ENCODE results near the gene AUTS2. TPM values are rescaled to one million over a fixed set of nuclear protein-coding genes. Genes with fewer than 3 reads are reported as not detected.

The AUTS2 gene
- total and polyA plus RNA-seq, 9 of the 15 experiments (the other 6 are each of a cell fraction or from before 2014, with no cell fraction given), result 0.58 TPM; not detected in 8

DNA sequence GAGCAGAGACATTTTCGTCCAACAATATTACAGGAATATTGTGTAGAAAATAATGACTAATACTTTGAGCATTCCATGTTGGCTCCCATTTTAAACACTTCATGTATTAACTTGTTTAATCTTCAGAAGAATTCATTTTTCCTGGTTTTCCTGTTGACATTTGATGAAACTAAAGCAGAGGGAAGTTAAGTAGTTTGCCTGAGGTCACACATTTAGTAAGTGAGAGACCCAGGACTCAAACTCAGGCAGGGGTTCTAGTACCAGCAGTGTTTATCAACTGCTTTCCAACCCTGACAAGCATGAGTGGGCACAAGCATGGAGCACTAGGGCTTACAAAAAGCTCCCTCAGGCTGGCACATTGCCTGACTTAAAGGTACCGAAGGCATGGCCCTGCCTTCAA lies 719.1 kb downstream of the AUTS2 start (continued):
- TF ChIP-seq ZNF398 (CRISPR knock-in tag; IDR thresholded peaks at IDR 0.05) (no peak), TCF15 (CRISPR knock-in tag; IDR thresholded peaks at IDR 0.05) (no peak), FOXO4 (CRISPR knock-in tag; IDR thresholded peaks at IDR 0.05) (no peak), MAFF (IDR thresholded peaks at IDR 0.05; ENCODE audit: low read length) (no peak)

DNA sequence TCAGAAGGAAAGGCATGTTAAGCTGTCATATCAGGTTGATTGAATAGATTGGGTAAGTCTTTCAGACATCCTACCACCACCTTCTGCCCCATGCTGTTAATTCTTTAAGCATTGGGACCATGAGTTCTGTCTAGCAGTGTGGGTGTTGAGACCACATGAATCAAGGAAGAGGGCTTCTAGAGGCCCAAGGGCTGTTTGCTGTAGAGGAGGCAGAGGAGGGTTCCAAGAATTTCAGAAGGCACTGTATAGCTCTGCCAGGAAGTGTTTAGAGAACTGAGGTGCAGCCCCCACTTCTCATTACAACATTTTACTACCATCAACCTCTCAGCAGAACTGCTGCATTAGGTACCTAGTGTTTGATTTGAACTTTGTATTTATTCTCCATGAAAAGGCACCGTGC lies 720.2 kb downstream of the AUTS2 start:
- no peak overlapping the region for H3K9ac ChIP-seq (ENCODE audit: insufficient read depth in 1 of 2, low read depth in 2 of 2, low read length in 2 of 2)
- no peak for DNase-seq (ENCODE audit: extremely low read depth in 1 of 4, low spot score in 3 of 4)
- POLR2A ChIA-PET, result interaction anchor here (0.7 kb wide), 1 partner anchor 264 kb away, joined by 4 read pairs; no protein-coding TSS in a partner anchor
- H3K27ac ChIP-seq (ENCODE audit: extremely low read depth, low read depth, low read length), result no peak overlapping the region
- 6% methylated on average over 1 of the region's 1 CpG for WGBS (ENCODE audit: insufficient coverage, low coverage, missing lambda C conversion rate)
- CTCF ChIA-PET (ENCODE audit: low intra/inter-chr PET ratio), result no interaction called here
- BruUV-seq (replicated peaks), result no TSS peak
- H3K4me2 ChIP-seq (ENCODE audit: insufficient read depth, low read length), result no peak overlapping the region
- intact Hi-C loops (cut with micrococcal nuclease) (no loop called here), in situ Hi-C loops (cut with MboI) (no loop called here)
- no peaks in the 10 kb centered on the region for H3K79me2 ChIP-seq (ENCODE audit: control insufficient read depth, insufficient read depth, low read length)
- no peaks in the 10 kb centered on the region for H3K9me1 ChIP-seq (ENCODE audit: control insufficient read depth, insufficient read depth, low read length)
- no peak overlapping the region for H2AFZ ChIP-seq (ENCODE audit: low read depth, low read length)
- no peak overlapping the region for H3K4me3 ChIP-seq
- no peak for ATAC-seq
- no peaks in the 10 kb centered on the region for H4K20me1 ChIP-seq (replicated peaks; ENCODE audit: control insufficient read depth, insufficient read depth, low read length)
- no peaks in the 10 kb centered on the region for H3K4me1 ChIP-seq (replicated peaks in 1 of 2; ENCODE audit: control insufficient read depth in 2 of 2, insufficient read depth in 2 of 2, low read length in 2 of 2)
- no peaks in the 10 kb centered on the region for H3K9me3 ChIP-seq (replicated peaks; ENCODE audit: control insufficient read depth, insufficient read depth, low read depth, low read length)
- no peaks in the 10 kb centered on the region for H3K36me3 ChIP-seq (ENCODE audit: control insufficient read depth, insufficient read depth, low read length)
- FAIRE-seq, result no peak
- H3K27me3 ChIP-seq (ENCODE audit: control insufficient read depth in 2 of 2, insufficient read depth in 2 of 2, low read length in 2 of 2), result no peaks in the 10 kb centered on the region
- TF ChIP-seq RBM15 (IDR thresholded peaks at IDR 0.05; ENCODE audit: insufficient read depth, low read length) (no peak), SAP30 (IDR thresholded peaks at IDR 0.05; ENCODE audit: borderline replicate concordance, insufficient read depth, low read depth, low read length, poor library complexity, severe bottlenecking) (no peak), ZBED1 (IDR thresholded peaks at IDR 0.05) (no peak), L3MBTL2 (IDR thresholded peaks at IDR 0.05) (no peak), ZNF717 (CRISPR knock-in tag; IDR thresholded peaks at IDR 0.05) (no peak), SP2 (IDR thresholded peaks at IDR 0.05; ENCODE audit: extremely low read depth, low read depth, low read length, poor library complexity, severe bottlenecking) (no peak), HDAC2 (IDR thresholded peaks at IDR 0.05) (no peak), SAFB (IDR thresholded peaks at IDR 0.05; ENCODE audit: borderline replicate concordance, low read depth, low read length) (no peak), MEF2A (IDR thresholded peaks at IDR 0.05; ENCODE audit: control insufficient read depth, low read depth, low read length) (no peak), ZEB2 (IDR thresholded peaks at IDR 0.05) (no peak), ZBTB1 (CRISPR knock-in tag; IDR thresholded peaks at IDR 0.05; ENCODE audit: borderline replicate concordance, low read depth) (no peak), ZNF224 (CRISPR knock-in tag; IDR thresholded peaks at IDR 0.05) (no peak), CBX2 (IDR thresholded peaks at IDR 0.05; ENCODE audit: insufficient read depth, low read length, poor library complexity, severe bottlenecking) (no peak)
- TF ChIP-seq, protein P1, sequence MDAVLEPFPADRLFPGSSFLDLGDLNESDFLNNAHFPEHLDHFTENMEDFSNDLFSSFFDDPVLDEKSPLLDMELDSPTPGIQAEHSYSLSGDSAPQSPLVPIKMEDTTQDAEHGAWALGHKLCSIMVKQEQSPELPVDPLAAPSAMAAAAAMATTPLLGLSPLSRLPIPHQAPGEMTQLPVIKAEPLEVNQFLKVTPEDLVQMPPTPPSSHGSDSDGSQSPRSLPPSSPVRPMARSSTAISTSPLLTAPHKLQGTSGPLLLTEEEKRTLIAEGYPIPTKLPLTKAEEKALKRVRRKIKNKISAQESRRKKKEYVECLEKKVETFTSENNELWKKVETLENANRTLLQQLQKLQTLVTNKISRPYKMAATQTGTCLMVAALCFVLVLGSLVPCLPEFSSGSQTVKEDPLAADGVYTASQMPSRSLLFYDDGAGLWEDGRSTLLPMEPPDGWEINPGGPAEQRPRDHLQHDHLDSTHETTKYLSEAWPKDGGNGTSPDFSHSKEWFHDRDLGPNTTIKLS (IDR thresholded peaks at IDR 0.05; ENCODE audit: borderline replicate concordance, low read depth), result no peak
